ENCODE measurements around the gene SLC66A3. TPM values are rescaled to one million over a fixed set of nuclear protein-coding genes. Genes with fewer than 3 reads are reported as not detected.

Gene SLC66A3
- total RNA-seq, 1 donor from 2014 or later = 14.3 TPM

DNA sequence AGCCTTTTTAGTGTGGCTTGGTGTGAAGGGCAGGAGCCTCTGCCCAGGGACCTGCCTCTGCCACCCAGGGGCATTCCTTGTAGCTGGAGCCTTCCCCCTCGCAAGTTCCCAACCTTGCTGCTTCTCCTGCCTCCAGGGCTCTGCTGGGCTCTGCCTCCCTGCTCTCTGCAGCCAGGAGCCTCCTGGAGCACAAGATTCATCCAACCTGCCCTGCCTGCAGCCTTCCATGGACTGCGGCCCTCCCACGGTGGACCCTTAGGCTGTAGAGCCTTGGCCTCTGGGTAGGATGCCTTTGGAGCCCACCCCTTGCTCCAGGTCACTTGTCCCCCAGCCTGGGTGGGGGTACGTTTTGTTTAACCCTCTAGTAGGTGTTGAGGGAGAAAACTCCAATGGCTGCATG, 2.5 kb downstream of the SLC66A3 start:
- Histone ChIP-seq H3K4me2 (ENCODE audit: low read length) (no peak overlapping the region), H3K36me3 (ENCODE audit: insufficient read depth, low read length) (no peaks in the 10 kb centered on the region), H3K79me2 (ENCODE audit: insufficient read depth, low read length) (no peaks in the 10 kb centered on the region), H3K27me3 (ENCODE audit: insufficient read depth, low read length) (no peaks in the 10 kb centered on the region), H3K9me3 (ENCODE audit: insufficient read depth, low read depth, low read length) (no peaks in the 10 kb centered on the region), H3K4me3 (ENCODE audit: insufficient read depth, low read depth, low read length) (no peak overlapping the region), H3K4me1 (ENCODE audit: insufficient read depth, low read length) (peaks cover 12% of the 10 kb centered on the region), H3K9ac (ENCODE audit: low read length) (no peak overlapping the region), H2AFZ (ENCODE audit: low read depth, low read length) (no peak overlapping the region), H3K27ac (ENCODE audit: low read depth, low read length) (no peak overlapping the region), H4K20me1 (ENCODE audit: insufficient read depth, low read length) (no peaks in the 10 kb centered on the region)
- no peaks in the 10 kb centered on the region for H3K36me3 Mint-ChIP-seq (ENCODE audit: low read depth, unreplicated experiment)
- no peak overlapping the region for H3K4me3 Mint-ChIP-seq (ENCODE audit: unreplicated experiment)
- TF ChIP-seq EZH2 (IDR thresholded peaks at IDR 0.05; ENCODE audit: insufficient read depth, low read length) = no peak
- TF ChIP-seq, protein P1, sequence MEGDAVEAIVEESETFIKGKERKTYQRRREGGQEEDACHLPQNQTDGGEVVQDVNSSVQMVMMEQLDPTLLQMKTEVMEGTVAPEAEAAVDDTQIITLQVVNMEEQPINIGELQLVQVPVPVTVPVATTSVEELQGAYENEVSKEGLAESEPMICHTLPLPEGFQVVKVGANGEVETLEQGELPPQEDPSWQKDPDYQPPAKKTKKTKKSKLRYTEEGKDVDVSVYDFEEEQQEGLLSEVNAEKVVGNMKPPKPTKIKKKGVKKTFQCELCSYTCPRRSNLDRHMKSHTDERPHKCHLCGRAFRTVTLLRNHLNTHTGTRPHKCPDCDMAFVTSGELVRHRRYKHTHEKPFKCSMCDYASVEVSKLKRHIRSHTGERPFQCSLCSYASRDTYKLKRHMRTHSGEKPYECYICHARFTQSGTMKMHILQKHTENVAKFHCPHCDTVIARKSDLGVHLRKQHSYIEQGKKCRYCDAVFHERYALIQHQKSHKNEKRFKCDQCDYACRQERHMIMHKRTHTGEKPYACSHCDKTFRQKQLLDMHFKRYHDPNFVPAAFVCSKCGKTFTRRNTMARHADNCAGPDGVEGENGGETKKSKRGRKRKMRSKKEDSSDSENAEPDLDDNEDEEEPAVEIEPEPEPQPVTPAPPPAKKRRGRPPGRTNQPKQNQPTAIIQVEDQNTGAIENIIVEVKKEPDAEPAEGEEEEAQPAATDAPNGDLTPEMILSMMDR (IDR thresholded peaks at IDR 0.05; ENCODE audit: insufficient read depth, low read depth, low read length) = no peak
- DNase-seq (ENCODE audit: low read depth) = no peak
- H3K27me3 Mint-ChIP-seq (ENCODE audit: low read depth, unreplicated experiment) = peaks cover 10% of the 10 kb centered on the region
- H3K27ac Mint-ChIP-seq (ENCODE audit: unreplicated experiment) = no peak overlapping the region
- no peaks in the 10 kb centered on the region for H3K9me3 Mint-ChIP-seq (ENCODE audit: unreplicated experiment)
- no peak for FAIRE-seq
- H3K4me1 Mint-ChIP-seq (ENCODE audit: low read depth, unreplicated experiment) = peaks cover 5% of the 10 kb centered on the region

DNA sequence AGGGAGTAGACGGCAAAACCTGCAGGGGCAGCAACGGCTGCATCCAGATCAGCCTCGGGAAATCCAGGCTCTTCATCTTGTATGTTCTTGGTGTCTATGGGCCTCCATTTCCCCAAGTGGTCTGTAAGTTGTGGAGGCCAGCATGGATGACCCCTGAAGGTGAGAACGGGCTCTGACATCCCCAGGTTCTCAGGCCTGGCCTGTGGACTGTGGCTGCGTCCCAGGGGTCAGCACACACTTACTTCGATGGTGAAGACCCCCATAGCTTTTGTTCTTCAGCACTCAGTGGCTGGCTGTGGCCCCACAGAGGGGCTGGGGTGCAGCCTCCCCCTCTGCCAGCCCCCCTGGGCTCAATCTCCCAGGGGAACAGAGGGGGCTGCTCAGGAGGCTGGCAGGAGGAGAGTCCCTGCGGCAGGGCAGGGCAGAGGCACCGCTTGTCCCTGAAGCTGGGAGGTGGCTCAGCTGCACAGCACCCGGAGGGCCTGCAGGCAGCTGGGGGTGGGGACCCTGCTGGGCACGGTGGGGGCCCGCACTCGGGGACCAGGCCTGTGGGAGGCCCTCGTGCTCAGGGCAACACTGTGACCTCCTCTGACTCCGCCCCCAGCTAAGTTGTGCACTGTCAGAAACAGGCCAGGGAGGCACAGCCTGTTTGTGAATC, 3.8 kb downstream of the SLC66A3 start:
- Histone ChIP-seq H3K4me3 (ENCODE audit: insufficient read depth, low read depth, low read length) (no peak overlapping the region), H3K4me1 (ENCODE audit: insufficient read depth, low read length) (peaks cover 12% of the 10 kb centered on the region), H4K20me1 (ENCODE audit: insufficient read depth, low read length) (no peaks in the 10 kb centered on the region), H3K27ac (ENCODE audit: low read depth, low read length) (no peak overlapping the region), H3K27me3 (ENCODE audit: insufficient read depth, low read length) (no peaks in the 10 kb centered on the region), H3K9me3 (ENCODE audit: insufficient read depth, low read depth, low read length) (no peaks in the 10 kb centered on the region), H3K79me2 (ENCODE audit: insufficient read depth, low read length) (no peaks in the 10 kb centered on the region), H3K9ac (ENCODE audit: low read length) (no peak overlapping the region), H3K4me2 (ENCODE audit: low read length) (no peak overlapping the region), H2AFZ (ENCODE audit: low read depth, low read length) (no peak overlapping the region), H3K36me3 (ENCODE audit: insufficient read depth, low read length) (no peaks in the 10 kb centered on the region)
- H3K4me1 Mint-ChIP-seq (ENCODE audit: low read depth, unreplicated experiment) = peaks cover 6% of the 10 kb centered on the region
- FAIRE-seq (no peak), DNase-seq (ENCODE audit: low read depth) (no peak)
- H3K4me3 Mint-ChIP-seq (ENCODE audit: unreplicated experiment) = no peak overlapping the region
- no peak for TF ChIP-seq EZH2 (IDR thresholded peaks at IDR 0.05; ENCODE audit: insufficient read depth, low read length)
- TF ChIP-seq, protein P1 (IDR thresholded peaks at IDR 0.05; ENCODE audit: insufficient read depth, low read depth, low read length) = no peak
- peaks cover 8% of the 10 kb centered on the region for H3K27me3 Mint-ChIP-seq (ENCODE audit: low read depth, unreplicated experiment)
- no peaks in the 10 kb centered on the region for H3K9me3 Mint-ChIP-seq (ENCODE audit: unreplicated experiment)
- H3K36me3 Mint-ChIP-seq (ENCODE audit: low read depth, unreplicated experiment) = peaks cover 3% of the 10 kb centered on the region
- no peak overlapping the region for H3K27ac Mint-ChIP-seq (ENCODE audit: unreplicated experiment)

DNA sequence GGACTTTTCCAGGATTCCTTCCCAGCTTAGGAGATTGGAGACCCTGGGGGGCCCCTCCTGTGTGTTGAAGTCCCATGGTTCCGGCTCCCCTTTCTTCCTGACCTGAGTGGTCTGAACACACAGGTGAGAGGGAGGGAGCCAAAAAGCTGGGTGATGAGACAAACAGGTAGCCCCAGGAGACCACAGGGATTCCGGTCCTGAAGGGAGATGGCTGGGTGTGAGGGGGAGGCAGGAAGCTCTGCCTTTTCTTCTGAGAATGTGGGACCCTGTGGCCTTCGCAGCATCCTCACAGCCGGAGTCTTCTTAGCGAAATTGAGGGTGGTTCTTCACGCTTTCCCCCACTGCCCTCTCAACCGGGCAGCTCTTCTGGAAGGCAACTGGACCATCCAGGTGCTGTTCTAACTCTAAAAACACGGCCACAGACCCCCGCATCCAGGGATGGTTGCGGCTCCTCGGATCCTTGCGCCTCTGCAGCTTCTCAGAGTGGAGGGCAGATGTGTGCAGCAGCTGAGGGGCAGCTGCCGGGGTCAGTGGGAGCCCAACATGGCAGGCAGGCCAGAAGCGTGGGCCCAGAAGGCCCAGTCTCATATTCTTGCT, 4.4 kb downstream of the SLC66A3 start:
- no peak overlapping the region for H3K27ac ChIP-seq (ENCODE audit: low read depth, low read length)
- TF ChIP-seq, protein P1 (IDR thresholded peaks at IDR 0.05; ENCODE audit: insufficient read depth, low read depth, low read length) = no peak
- no peak for TF ChIP-seq EZH2 (IDR thresholded peaks at IDR 0.05; ENCODE audit: insufficient read depth, low read length)
- no peak overlapping the region for H3K4me3 ChIP-seq (ENCODE audit: insufficient read depth, low read depth, low read length)
- no peak overlapping the region for H3K4me2 ChIP-seq (ENCODE audit: low read length)
- H3K9ac ChIP-seq (ENCODE audit: low read length) = no peak overlapping the region
- H4K20me1 ChIP-seq (ENCODE audit: insufficient read depth, low read length) = no peaks in the 10 kb centered on the region
- Mint-ChIP-seq H3K4me3 (ENCODE audit: unreplicated experiment) (no peak overlapping the region), H3K36me3 (ENCODE audit: low read depth, unreplicated experiment) (peaks cover 4% of the 10 kb centered on the region), H3K27me3 (ENCODE audit: low read depth, unreplicated experiment) (peaks cover 8% of the 10 kb centered on the region), H3K27ac (ENCODE audit: unreplicated experiment) (no peak overlapping the region), H3K9me3 (ENCODE audit: unreplicated experiment) (no peaks in the 10 kb centered on the region), H3K4me1 (ENCODE audit: low read depth, unreplicated experiment) (peaks cover 7% of the 10 kb centered on the region)
- H3K9me3 ChIP-seq (ENCODE audit: insufficient read depth, low read depth, low read length) = no peaks in the 10 kb centered on the region
- FAIRE-seq (no peak), DNase-seq (ENCODE audit: low read depth) (no peak)
- no peaks in the 10 kb centered on the region for H3K36me3 ChIP-seq (ENCODE audit: insufficient read depth, low read length)
- no peaks in the 10 kb centered on the region for H3K27me3 ChIP-seq (ENCODE audit: insufficient read depth, low read length)
- no peak overlapping the region for H2AFZ ChIP-seq (ENCODE audit: low read depth, low read length)
- H3K4me1 ChIP-seq (ENCODE audit: insufficient read depth, low read length) = peaks cover 7% of the 10 kb centered on the region
- H3K79me2 ChIP-seq (ENCODE audit: insufficient read depth, low read length) = no peaks in the 10 kb centered on the region

Data from astrocyte (in vitro differentiated cells and primary cell).